ENCODE results near the gene MORN1. TPM values are rescaled to one million over a fixed set of nuclear protein-coding genes. Genes with fewer than 3 reads are reported as not detected.

MORN1 gene
- total RNA-seq, 2 experiments from 2014 or later, result 8.0 to 8.5 TPM

DNA sequence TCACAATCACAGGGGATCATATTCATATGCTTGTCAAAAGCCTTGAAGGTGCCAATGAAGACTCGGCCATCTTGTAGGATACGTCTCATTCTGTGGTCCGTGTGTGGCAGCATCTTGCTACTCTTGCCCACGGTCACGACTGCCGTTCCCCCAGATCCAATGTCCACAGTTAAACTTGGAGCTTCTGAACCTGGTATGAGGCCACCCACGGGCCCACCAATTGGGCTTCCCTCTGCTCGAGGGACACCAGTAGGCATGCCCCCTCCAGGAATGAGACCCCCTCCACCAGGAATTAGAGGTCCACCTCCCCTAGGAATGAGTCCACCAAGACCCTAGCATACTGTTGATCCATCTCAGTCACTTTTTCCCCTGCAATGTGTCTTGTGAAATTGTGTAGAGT lies 39.6 kb downstream of the MORN1 start:
- no peak overlapping the region for H3K4me3 Mint-ChIP-seq

DNA sequence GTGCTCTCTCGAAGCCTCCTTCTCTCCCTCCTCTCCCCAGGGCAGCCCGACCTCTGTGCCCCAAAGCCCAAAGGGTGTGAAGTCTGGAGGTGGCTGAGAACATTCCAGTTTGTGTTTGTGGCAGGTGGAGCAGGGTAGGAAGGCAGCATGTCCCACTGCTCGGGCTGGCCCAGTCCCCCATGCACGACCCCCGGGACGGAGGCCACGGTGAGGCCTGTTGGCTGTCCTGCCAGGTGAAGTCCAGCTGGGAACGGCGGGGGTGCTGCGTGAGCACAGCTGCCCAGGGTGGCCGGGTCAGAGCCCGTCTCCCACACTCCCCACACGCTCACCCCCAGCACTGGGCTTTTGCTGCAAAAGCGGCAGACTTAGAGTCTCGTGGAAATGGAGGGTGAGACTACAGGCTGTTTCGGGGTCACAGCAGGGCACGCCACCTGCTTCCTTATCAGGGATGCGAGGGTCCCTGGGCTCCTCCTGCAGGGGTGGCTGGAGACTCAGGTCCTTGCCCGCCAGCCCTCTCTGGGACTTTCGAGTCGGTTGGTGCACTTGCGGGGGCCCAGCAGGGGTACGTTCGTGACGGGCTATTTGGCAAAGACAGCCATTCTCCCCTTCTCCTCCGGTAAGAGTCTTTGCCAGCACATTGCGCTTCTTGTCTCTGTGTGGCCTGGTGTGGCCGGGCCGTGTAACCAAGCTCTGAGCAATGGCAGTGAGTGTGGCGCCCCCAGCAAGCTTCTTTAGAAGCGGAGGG lies 40.3 kb downstream of the MORN1 start:
- CTCF ChIA-PET, result interaction anchor here (1.5 kb wide), 1 partner anchor 31 kb away, joined by 5 read pairs; no protein-coding TSS in a partner anchor

More for the DNA sequence above, 39.6 kb downstream of the MORN1 start:
- no peaks in the 10 kb centered on the region for H3K9me3 Mint-ChIP-seq (ENCODE audit: low read depth)
- H3K36me3 Mint-ChIP-seq, result no peaks in the 10 kb centered on the region
- H3K27ac Mint-ChIP-seq, result no peak overlapping the region
- DNase-seq (no peak), ATAC-seq (no peak)
- H3K4me1 Mint-ChIP-seq, result no peaks in the 10 kb centered on the region
- CTCF ChIA-PET, result interaction anchor here (1.5 kb wide), 1 partner anchor 30 kb away, joined by 5 read pairs; no protein-coding TSS in a partner anchor
- no peaks in the 10 kb centered on the region for H3K27me3 Mint-ChIP-seq

DNA sequence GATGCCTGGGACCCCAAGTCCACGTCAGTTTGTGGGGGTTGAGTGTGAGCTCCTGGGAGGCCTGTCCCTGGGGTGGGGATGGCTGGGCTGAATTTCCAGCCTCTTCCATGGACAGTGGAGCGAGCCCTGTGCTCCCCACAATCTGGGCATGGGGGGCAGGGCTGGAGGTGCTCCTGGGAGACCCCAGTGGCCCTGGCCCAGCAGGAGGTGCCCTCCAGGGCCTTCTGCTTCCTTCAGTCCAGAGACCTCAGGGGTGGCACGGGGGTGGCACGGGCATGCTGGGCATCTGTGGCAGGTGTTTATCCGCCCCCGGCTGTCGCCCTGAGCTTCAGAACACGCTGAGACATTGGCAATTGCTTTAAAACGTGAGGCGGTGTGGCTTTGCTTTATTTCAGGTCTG lies 40.9 kb downstream of the MORN1 start:
- Mint-ChIP-seq H3K27me3 (no peaks in the 10 kb centered on the region), H3K4me3 (no peak overlapping the region), H3K9me3 (ENCODE audit: low read depth) (no peaks in the 10 kb centered on the region), H3K27ac (no peak overlapping the region), H3K4me1 (no peaks in the 10 kb centered on the region), H3K36me3 (no peaks in the 10 kb centered on the region)
- ATAC-seq (no peak), DNase-seq (no peak)
- CTCF ChIA-PET, result no interaction called here

More for the DNA sequence above, 40.3 kb downstream of the MORN1 start:
- Mint-ChIP-seq H3K27ac (no peak overlapping the region), H3K36me3 (no peaks in the 10 kb centered on the region), H3K9me3 (ENCODE audit: low read depth) (no peaks in the 10 kb centered on the region), H3K4me1 (no peaks in the 10 kb centered on the region), H3K4me3 (no peak overlapping the region), H3K27me3 (no peaks in the 10 kb centered on the region)
- DNase-seq, result no peak
- ATAC-seq, result no peak

DNA sequence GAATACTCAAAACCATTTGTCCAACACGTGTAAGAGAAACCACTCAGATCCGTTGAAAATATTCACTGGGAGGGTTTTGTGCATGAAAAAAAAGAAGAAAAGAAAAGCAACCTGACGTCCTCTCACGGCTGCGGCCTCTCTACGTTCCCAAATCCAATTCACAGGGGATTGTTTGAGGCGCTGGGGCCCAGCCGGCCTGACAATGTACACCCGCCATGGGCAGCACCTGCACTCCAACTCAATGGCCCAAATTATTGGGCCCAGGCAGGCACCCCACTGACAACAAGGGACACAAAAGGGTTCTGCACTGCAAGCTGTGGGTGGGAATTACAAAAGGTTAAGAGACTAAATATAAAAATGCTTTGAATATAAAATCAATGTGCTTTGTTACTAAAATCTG lies 41.5 kb downstream of the MORN1 start:
- no peak overlapping the region for H3K27ac Mint-ChIP-seq
- H3K27me3 Mint-ChIP-seq, result no peaks in the 10 kb centered on the region
- ATAC-seq, result no peak

DNA sequence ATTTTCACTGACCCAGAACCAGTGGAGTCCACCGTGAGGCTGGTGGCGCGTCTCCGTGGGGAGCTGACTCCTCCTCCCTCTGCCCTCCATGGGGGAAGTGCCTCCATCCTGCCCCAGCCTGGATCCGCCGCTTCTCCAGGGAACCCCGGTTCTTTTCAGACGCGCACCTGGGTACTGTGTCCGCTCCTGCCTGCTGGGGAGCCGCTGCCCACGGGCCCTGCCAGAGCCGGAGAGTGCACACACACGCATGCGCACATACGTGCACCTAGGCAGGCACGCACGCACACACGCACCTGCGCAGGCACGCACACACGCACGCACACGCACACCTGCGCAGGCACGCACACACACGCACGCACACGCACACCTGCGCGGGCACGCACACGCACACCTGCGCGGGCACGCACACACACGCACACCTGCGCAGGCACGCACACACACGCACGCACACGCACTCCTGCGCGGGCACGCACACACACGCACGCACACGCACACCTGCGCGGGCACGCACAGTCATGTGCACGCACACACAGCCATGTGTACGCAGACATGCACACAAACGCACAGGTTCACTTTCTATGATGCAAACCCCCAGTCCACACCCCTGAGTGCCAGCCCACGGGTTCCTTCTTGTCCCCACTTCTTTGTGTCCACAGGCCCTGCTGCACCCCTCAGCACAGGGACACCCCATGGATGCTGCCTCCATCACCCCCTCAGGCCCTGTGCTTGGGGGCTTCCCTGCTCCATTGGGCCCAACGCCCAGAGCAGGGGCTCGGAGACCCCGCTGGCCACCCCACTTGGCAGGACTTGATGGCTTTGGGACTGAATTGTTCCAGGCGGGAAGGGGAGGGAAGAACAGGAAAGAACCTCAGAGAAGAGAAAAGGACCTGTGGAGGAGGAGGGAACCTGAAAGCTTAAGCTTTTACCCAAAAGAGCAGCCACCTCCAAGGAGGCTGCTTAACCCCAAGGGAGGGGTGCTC lies 42.7 kb downstream of the MORN1 start:
- ATAC-seq (no peak), DNase-seq (no peak)
- CTCF ChIA-PET, result no interaction called here
- Mint-ChIP-seq H3K36me3 (no peaks in the 10 kb centered on the region), H3K27ac (no peak overlapping the region), H3K9me3 (ENCODE audit: low read depth) (no peaks in the 10 kb centered on the region), H3K27me3 (no peaks in the 10 kb centered on the region), H3K4me3 (no peak overlapping the region), H3K4me1 (no peaks in the 10 kb centered on the region)

More for the DNA sequence above, 41.5 kb downstream of the MORN1 start:
- no peaks in the 10 kb centered on the region for H3K9me3 Mint-ChIP-seq (ENCODE audit: low read depth)
- CTCF ChIA-PET, result no interaction called here
- H3K36me3 Mint-ChIP-seq, result no peaks in the 10 kb centered on the region
- H3K4me1 Mint-ChIP-seq, result no peaks in the 10 kb centered on the region
- no peak overlapping the region for H3K4me3 Mint-ChIP-seq
- DNase-seq, result no peak

DNA sequence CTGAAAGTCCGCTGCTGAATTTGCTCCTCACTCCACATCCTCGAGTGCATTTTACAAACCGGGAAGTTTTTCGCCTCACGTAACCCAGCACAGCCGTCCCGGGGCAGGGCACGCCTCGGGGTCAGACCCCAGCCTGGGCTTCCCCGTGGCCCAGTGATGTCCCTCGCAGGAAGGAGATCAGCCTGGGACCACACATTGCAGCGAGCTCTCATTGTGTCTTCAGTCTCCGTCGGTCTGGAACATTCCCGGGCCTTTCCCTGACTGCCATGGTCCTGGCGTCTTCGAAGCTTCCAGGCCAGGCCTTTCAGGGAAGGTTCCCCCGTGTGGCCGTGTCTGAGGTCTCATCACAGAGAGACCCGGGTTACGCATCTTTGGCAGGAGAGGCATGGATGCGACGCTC lies 43.5 kb downstream of the MORN1 start:
- no peak overlapping the region for H3K27ac Mint-ChIP-seq
- DNase-seq, result no peak
- no peaks in the 10 kb centered on the region for H3K9me3 Mint-ChIP-seq (ENCODE audit: low read depth)
- ATAC-seq, result no peak
- no peaks in the 10 kb centered on the region for H3K4me1 Mint-ChIP-seq
- no peaks in the 10 kb centered on the region for H3K27me3 Mint-ChIP-seq
- CTCF ChIA-PET, result no interaction called here
- no peaks in the 10 kb centered on the region for H3K36me3 Mint-ChIP-seq
- H3K4me3 Mint-ChIP-seq, result no peak overlapping the region

DNA sequence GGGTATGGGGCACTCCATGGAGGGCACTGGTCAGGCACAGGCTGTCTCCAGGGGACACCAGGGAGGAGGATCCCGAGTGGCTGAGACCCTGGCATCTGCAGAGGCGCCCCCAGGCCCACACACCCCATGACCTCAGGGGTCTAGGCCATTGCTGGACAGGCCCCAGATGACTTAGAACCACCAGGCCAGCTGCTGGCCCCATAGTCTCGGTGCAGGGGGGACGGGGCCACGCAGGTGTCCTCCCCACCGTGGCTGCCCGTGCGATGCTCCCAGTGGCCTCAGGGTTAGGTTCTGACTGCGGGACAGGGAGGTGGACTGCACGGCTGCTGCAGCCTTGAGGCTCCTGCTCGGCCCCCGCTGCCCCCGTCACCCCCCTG lies 44.0 kb downstream of the MORN1 start:
- Mint-ChIP-seq H3K4me3 (no peak overlapping the region), H3K27me3 (no peaks in the 10 kb centered on the region), H3K9me3 (ENCODE audit: low read depth) (no peaks in the 10 kb centered on the region), H3K36me3 (no peaks in the 10 kb centered on the region), H3K4me1 (no peaks in the 10 kb centered on the region), H3K27ac (no peak overlapping the region)
- DNase-seq, result no peak
- ATAC-seq, result no peak
- CTCF ChIA-PET, result no interaction called here

DNA sequence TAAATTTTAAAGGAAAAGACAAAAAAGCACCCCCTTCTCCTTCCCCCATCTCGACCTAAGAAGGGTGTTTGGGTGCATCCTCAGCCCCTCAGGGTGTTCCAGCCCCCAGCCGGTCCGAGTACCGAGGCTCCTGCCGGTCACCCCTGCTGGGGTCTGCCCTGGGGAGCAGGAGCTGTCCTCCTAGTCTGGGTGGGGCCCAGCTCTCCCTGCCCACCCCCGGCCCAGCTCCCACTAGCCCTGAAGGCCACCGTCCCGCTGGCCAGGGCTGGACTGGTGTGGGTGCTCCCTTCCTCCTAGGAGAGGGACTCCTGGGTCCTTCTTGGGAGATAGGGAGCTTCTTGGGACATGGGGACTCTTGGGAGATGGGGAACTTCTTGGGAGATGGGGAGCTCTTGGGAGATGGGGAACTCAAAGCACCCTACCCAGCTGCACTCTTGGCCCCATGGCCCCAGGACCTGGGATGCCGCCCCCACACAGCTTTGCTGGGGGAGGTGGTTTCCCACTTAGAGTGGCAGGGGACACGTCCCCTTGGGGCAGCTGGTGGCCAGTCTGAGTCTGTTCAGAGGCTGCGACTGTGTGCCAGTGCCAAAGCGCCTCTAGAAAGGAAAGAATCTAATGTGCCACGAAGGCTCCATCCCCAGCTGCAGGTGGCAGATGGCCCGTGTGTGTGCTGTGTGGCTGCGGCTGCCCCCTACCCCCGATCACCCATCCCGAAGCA lies 44.5 kb downstream of the MORN1 start:
- H3K9me3 Mint-ChIP-seq (ENCODE audit: low read depth), result no peaks in the 10 kb centered on the region
- H3K27me3 Mint-ChIP-seq, result no peaks in the 10 kb centered on the region
- no peak for ATAC-seq
- CTCF ChIA-PET, result no interaction called here
- DNase-seq, result no peak
- no peaks in the 10 kb centered on the region for H3K4me1 Mint-ChIP-seq
- H3K4me3 Mint-ChIP-seq, result no peak overlapping the region
- no peaks in the 10 kb centered on the region for H3K36me3 Mint-ChIP-seq
- no peak overlapping the region for H3K27ac Mint-ChIP-seq

DNA sequence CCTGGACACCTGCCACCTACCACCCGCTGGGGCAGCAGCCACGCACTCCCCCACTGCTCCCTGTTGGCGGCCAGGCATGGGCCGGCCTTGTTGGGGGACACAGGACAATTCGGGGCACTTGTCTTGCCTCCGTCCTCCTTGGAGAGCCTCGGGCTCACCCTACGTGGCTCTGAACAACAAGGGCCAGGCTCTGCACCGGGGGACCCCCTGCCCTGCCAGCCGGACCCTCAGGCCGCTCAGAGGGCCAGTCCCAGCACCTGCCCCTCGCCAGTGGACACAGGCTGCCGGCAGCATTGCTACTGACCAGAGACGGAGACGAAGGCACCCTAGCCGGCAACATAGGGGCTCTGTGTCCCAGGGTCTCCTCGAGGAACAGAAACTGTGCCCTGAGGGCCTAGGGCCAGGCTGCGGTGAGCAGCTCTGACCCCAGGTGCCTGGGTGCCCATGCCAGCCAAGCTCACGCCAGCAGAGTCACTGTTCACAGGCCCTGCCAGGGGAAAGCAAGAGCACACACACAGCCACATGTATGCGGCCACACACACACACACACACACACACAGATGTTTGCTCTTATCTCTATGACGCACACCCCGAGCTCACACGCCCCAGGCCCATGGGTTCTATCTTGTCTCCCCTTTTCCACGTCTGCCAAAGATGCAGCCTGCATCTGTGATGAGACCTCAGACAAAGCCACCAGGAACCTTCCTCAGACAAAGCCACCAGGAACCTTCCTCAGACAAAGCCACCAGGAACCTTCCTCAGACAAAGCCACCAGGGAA lies 45.9 kb downstream of the MORN1 start:
- CTCF ChIA-PET, result no interaction called here
- Mint-ChIP-seq H3K36me3 (no peaks in the 10 kb centered on the region), H3K4me3 (no peak overlapping the region), H3K27ac (no peak overlapping the region), H3K27me3 (no peaks in the 10 kb centered on the region), H3K9me3 (ENCODE audit: low read depth) (no peaks in the 10 kb centered on the region), H3K4me1 (no peaks in the 10 kb centered on the region)
- DNase-seq, result no peak
- no peak for ATAC-seq

DNA sequence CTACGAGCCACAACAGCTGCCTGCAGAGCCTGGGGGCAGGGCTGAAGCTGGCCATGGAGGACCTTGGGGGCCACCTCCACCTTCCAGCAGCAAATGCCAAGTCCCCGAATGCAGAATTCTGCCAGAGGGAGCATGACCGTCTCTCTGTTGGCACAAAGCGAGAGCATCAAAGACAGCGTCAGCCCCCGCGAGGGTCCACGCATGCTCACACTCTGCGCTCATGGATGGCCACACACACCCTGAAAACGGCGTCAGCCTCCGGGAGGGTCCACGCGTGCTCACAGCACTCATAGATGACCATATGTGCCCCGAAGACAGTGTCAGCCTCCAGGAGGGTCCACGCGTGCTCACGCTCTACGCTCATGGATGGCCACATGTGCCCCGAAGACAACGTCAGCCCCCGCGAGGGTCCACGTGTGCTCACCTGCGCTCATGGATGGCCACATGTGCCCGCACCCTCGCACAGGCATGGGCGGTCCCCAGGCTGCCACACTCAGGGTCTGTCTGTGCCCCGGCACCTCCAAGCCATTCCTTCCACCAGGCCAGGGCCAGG lies 46.5 kb downstream of the MORN1 start:
- DNase-seq (no peak), ATAC-seq (no peak)
- Mint-ChIP-seq H3K27ac (no peak overlapping the region), H3K27me3 (no peaks in the 10 kb centered on the region), H3K9me3 (ENCODE audit: low read depth) (no peaks in the 10 kb centered on the region), H3K4me3 (no peak overlapping the region), H3K36me3 (no peaks in the 10 kb centered on the region), H3K4me1 (no peaks in the 10 kb centered on the region)
- CTCF ChIA-PET, result no interaction called here

DNA sequence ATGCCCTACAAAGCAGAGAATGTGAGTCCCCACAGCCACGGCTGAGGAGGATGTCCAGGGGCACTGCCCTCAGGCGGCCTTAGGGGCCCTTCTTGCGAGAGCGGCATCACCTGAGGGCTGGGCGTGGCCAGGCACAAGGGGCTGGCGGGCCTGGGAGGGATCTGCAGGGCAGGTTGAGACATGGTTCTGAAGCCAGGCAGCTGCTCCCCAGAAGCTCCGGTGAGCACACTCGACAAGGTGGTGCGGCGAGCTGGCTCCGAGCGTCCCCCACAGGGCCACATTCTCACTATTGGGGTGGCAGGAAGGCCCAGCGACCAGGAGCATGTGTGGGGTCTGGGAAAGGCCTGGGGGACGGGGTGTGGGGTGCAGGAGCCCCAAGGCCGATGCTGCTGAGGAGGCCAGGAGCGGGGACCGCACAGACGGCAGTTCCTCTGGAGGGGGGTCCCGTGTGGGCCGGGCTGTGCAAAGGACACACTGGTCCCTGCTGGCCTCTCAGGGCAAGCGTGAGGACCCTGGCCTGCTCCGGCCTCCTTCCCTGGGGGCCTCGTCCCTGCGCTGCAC lies 47.2 kb downstream of the MORN1 start:
- H3K36me3 Mint-ChIP-seq, result no peaks in the 10 kb centered on the region

DNA sequence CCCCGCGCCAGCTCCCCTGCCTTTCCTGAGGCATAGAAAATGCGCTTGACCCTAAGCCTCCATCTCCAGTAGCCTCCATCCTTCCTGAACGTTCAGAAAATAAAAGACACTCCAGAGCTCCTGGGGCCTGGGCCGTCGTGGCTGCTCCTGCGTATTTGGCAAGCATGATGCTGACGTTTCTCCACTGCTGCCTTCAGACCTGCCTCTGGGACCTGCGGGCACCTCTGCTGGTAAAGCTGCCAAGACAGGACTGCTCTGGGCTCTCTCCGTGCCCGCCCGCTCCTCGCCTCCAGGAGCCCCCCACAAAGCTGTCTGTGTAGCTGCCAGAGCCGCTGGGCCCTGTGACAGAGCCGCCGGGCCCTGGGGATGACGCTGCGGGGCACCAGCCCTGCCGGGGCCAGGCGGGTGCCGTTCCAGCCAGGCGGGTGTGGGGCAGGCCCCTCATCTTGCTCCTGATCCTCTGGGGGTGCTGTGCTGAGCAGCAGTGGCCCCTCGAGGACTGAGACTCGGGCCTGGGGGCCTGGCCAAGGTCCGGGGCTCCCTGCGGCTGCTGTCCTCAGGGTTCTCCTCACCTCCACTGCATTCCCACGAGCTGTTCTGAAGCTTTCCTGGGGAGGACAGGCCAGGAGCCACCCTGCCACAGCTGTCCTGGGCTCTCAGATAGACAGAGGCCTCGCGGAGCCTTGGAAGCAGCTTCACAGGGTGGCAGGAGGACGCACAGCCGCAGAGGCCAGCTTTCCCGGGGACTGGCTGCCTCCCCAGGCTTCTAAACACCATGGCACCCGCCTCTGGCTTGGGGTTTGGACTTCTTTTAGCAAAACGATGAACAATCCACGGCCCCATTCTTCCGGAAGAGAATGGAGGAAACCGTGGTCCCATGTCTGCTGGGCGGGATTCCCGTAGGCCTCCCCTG lies 48.1 kb downstream of the MORN1 start:
- Mint-ChIP-seq H3K4me3 (no peak overlapping the region), H3K36me3 (no peaks in the 10 kb centered on the region), H3K27ac (no peak overlapping the region), H3K4me1 (no peaks in the 10 kb centered on the region), H3K9me3 (ENCODE audit: low read depth) (no peaks in the 10 kb centered on the region), H3K27me3 (no peaks in the 10 kb centered on the region)
- DNase-seq (no peak), ATAC-seq (no peak)
- CTCF ChIA-PET, result no interaction called here

More for the DNA sequence above, 47.2 kb downstream of the MORN1 start:
- no peak overlapping the region for H3K4me3 Mint-ChIP-seq
- ATAC-seq (no peak), DNase-seq (no peak)
- CTCF ChIA-PET, result no interaction called here
- no peaks in the 10 kb centered on the region for H3K27me3 Mint-ChIP-seq
- no peaks in the 10 kb centered on the region for H3K4me1 Mint-ChIP-seq
- H3K9me3 Mint-ChIP-seq (ENCODE audit: low read depth), result no peaks in the 10 kb centered on the region
- no peak overlapping the region for H3K27ac Mint-ChIP-seq

Data from activated CD8-positive, alpha-beta memory T cell treated with anti-CD3 and anti-CD28 coated beads, Interleukin-2, amount 10 ng/mL, durations not matched to agents 7 days and 5 days (primary cell).